T-helper 1 cell (primary cell): Measurements from ENCODE around the gene IRS1.

Experiments used
- DNase-seq, 5 donors: peaks; one replicate each; pipeline ENCODE4 v3.0.0-alpha.2; 2012 to 2020

The IRS1 gene

GRCh38 chr2:226684563-226684959 is 115.1 kb downstream of the IRS1 start:
- no peak for DNase-seq

- DNase-seq = no peak
These were observed 115.6 kb downstream of the IRS1 start for GRCh38 chr2:226683944-226684562.

GRCh38 chr2:226683196-226683595 is 116.4 kb downstream of the IRS1 start:
- DNase-seq = no peak
